Inflammatory macrophage treated with lipopolysaccharide for 1 hour (primary cell): ENCODE data around the gene GLIS1.

Experiments used
- DNase-seq, 2 donors: peaks; one replicate each; pipeline ENCODE4 v3.0.0-alpha.2; 2020 to 2022

GLIS1 gene

GRCh38 chr1:53735681-53736080 is 3.3 kb downstream of the GLIS1 start:
- no peak for DNase-seq

GRCh38 chr1:53735261-53735660 is 3.7 kb downstream of the GLIS1 start:
- DNase-seq = no peak

- no peak for DNase-seq
These were observed 4.2 kb downstream of the GLIS1 start for GRCh38 chr1:53734650-53735211.

GRCh38 chr1:53733975-53734649 is 4.9 kb downstream of the GLIS1 start:
- no peak for DNase-seq

- no peak for DNase-seq
These were observed 5.5 kb downstream of the GLIS1 start for GRCh38 chr1:53733447-53733931.

- DNase-seq = no peak
These were observed 6.0 kb downstream of the GLIS1 start for GRCh38 chr1:53732912-53733317.

- no peak for DNase-seq
These were observed 6.6 kb downstream of the GLIS1 start for GRCh38 chr1:53732409-53732808.

- no peak for DNase-seq
These were observed 7.1 kb downstream of the GLIS1 start for GRCh38 chr1:53731779-53732305.

GRCh38 chr1:53731043-53731600 is 7.8 kb downstream of the GLIS1 start:
- DNase-seq = no peak

GRCh38 chr1:53730224-53730865 is 8.6 kb downstream of the GLIS1 start:
- no peak for DNase-seq

GRCh38 chr1:53729456-53730223 is 9.3 kb downstream of the GLIS1 start:
- no peak for DNase-seq

- DNase-seq = no peak
These were observed 10.1 kb downstream of the GLIS1 start for GRCh38 chr1:53728702-53729455.

GRCh38 chr1:53728196-53728595 is 10.8 kb downstream of the GLIS1 start:
- no peak for DNase-seq

GRCh38 chr1:53727461-53728092 is 11.4 kb downstream of the GLIS1 start:
- DNase-seq = no peak

GRCh38 chr1:53726009-53726600 is 12.9 kb downstream of the GLIS1 start:
- DNase-seq = no peak

- DNase-seq = no peak
These were observed 13.7 kb downstream of the GLIS1 start for GRCh38 chr1:53725238-53725689.

GRCh38 chr1:53722025-53722424 is 16.9 kb downstream of the GLIS1 start:
- no peak for DNase-seq

- no peak for DNase-seq
These were observed 17.9 kb downstream of the GLIS1 start for GRCh38 chr1:53721088-53721487.

GRCh38 chr1:53719469-53719868 is 19.5 kb downstream of the GLIS1 start:
- no peak for DNase-seq

- DNase-seq = no peak
These were observed 20.5 kb downstream of the GLIS1 start for GRCh38 chr1:53718443-53718842.
